Immature natural killer cell (primary cell): ENCODE data around the gene SMAP1. TPM values are rescaled to one million over a fixed set of nuclear protein-coding genes. Genes with fewer than 3 reads are reported as not detected.

Source experiments
- DNase-seq, 3 donors: peaks; one replicate each; pipeline ENCODE4 v3.0.0; 2022; ENCODE audit warnings: mixed read lengths in 1 of 3
- H3K27ac Mint-ChIP-seq, 6 donors: one replicate each; pipeline ENCODE4 v1.8.0; 2020; ENCODE audit warnings: mixed read lengths in 6 of 6, mild to moderate bottlenecking in 5 of 6, inconsistent platforms in 4 of 6, moderate library complexity in 3 of 6
- H3K27me3 Mint-ChIP-seq, 3 donors: one replicate each; pipeline ENCODE4 v1.8.0; 2020 to 2021; ENCODE audit warnings: low read depth in 3 of 3, mild to moderate bottlenecking in 3 of 3, mixed read lengths in 3 of 3, moderate library complexity in 3 of 3, inconsistent platforms in 1 of 3
- H3K36me3 Mint-ChIP-seq, 3 donors: one replicate each; pipeline ENCODE4 v1.8.0; 2020; ENCODE audit warnings: mixed read lengths in 3 of 3, inconsistent platforms in 2 of 3, mild to moderate bottlenecking in 2 of 3
- H3K4me1 Mint-ChIP-seq, 2 donors: one replicate each; pipeline ENCODE4 v1.8.0; 2020; ENCODE audit warnings: inconsistent platforms in 2 of 2, mild to moderate bottlenecking in 2 of 2, mixed read lengths in 2 of 2, moderate library complexity in 1 of 2
- H3K4me3 Mint-ChIP-seq, 5 donors: one replicate each; pipeline ENCODE4 v1.8.0; 2020; ENCODE audit warnings: mild to moderate bottlenecking in 5 of 5, mixed read lengths in 5 of 5, inconsistent platforms in 3 of 5, moderate library complexity in 3 of 5
- H3K9me3 Mint-ChIP-seq, 6 donors: one replicate each; pipeline ENCODE4 v1.8.0; 2020; ENCODE audit warnings: mild to moderate bottlenecking in 6 of 6, mixed read lengths in 6 of 6, inconsistent platforms in 4 of 6, moderate library complexity in 3 of 6
- polyA plus RNA-seq, 3 donors: library from polyadenylated mRNA; unstranded; fragments of 300-500 nt; fragmentation: Illumina TruSeq; gene quantifications; one replicate each; pipeline ENCODE4 v1.2.3, GENCODE V29; 2021

SMAP1 gene
- polyA plus RNA-seq, 3 donors from 2014 or later = 20.3 to 34.0 (median 20.6) TPM

DNA sequence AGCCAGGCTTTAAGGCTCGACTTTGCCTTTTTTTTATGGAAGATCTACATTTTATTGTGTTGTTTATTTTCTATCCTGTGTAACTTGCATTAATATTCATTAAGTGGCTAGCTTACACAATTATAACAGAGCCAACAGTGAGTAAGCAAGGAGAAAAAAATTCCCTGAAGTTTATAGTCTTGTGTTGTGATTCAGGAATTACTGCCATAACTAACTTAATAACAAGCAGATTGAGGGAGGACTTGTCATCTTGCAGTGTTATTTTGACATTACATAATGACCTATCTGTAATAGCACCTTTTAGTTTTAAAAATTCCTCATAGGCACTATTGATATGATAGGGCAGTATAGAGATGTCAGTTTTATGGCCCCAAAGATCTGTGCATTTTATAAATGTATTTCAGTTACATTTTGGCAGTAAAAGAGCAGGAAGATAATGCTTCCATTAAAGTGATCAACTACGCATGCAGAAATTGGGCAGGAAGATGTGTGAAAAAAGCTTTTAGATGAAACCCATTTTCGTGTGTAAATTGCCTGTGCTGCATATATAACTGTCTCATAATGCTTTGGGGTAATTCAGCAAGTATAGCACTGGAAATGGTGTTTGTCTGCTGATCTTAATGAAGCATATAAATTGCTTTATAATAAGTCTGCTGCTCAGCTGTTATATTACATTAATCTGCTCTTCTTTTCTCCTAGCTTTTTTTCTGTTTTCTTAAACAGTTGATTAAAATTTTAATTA lies 123.0 kb downstream of the SMAP1 start:
- peak overlapping the region in 1 of 6 donors; percentile 30 for H3K27ac Mint-ChIP-seq
- H3K27me3 Mint-ChIP-seq = peaks cover 0 to 3% (median 0%) of the 10 kb centered on the region in 3 donors
- H3K4me1 Mint-ChIP-seq = peaks cover 4 to 17% of the 10 kb centered on the region in 2 donors
- H3K9me3 Mint-ChIP-seq = peaks cover 0 to 3% (median under 1%) of the 10 kb centered on the region in 6 donors
- no peak overlapping the region for H3K4me3 Mint-ChIP-seq
- DNase-seq = no peak
- peaks cover 14 to 20% (median 15%) of the 10 kb centered on the region in 3 donors for H3K36me3 Mint-ChIP-seq

DNA sequence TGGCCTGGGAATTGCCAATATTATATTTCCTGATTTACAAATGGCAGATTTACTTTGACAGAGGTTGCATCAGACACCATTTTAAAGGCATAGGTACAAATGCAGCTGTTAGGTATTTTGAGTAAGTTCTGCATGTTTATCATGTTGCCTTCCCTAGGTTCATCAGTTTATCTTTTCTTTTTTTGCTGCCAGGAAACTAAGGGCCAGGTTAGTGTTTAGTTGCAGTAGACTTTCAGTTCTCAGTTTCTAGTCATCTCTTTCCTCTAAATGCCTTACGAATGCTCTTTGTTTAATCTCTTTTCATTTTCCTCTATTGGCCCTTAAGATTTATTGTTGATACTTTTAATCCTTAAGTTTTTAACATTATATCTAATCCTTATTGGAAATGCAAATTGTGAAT lies 129.9 kb downstream of the SMAP1 start:
- Mint-ChIP-seq H3K9me3 (peaks cover 0 to 3% (median 0%) of the 10 kb centered on the region in 6 donors), H3K27ac (peak overlapping the region in 1 of 6 donors; percentile 13), H3K4me3 (no peak overlapping the region), H3K36me3 (peaks cover 22 to 42% (median 39%) of the 10 kb centered on the region in 3 donors), H3K27me3 (peaks cover 0 to 3% (median 0%) of the 10 kb centered on the region in 3 donors), H3K4me1 (peaks cover 18 to 49% of the 10 kb centered on the region in 2 donors)
- DNase-seq = no peak

GRCh38 chr6:70806086-70806485 lies 138.4 kb downstream of the SMAP1 start:
- H3K9me3 Mint-ChIP-seq = peaks cover 0 to 5% (median 0%) of the 10 kb centered on the region in 6 donors
- H3K27me3 Mint-ChIP-seq = peaks cover 0 to 5% (median 2%) of the 10 kb centered on the region in 3 donors
- H3K4me3 Mint-ChIP-seq = no peak overlapping the region
- peaks cover 26 to 47% of the 10 kb centered on the region in 2 donors for H3K4me1 Mint-ChIP-seq
- DNase-seq = no peak
- peaks cover 1 to 45% (median 43%) of the 10 kb centered on the region in 3 donors for H3K36me3 Mint-ChIP-seq
- H3K27ac Mint-ChIP-seq = no peak overlapping the region

- no peak for DNase-seq
- Mint-ChIP-seq H3K27me3 (no peaks in the 10 kb centered on the region), H3K4me1 (no peaks in the 10 kb centered on the region), H3K36me3 (peaks cover 0 to 10% (median 0%) of the 10 kb centered on the region in 3 donors), H3K4me3 (no peak overlapping the region), H3K9me3 (no peaks in the 10 kb centered on the region), H3K27ac (no peak overlapping the region)
Measured at GRCh38 chr6:70811788-70812187, 144.1 kb downstream of the SMAP1 start.

GRCh38 chr6:70813885-70814284 lies 146.2 kb downstream of the SMAP1 start:
- Mint-ChIP-seq H3K9me3 (no peaks in the 10 kb centered on the region), H3K4me1 (no peaks in the 10 kb centered on the region), H3K36me3 (peaks cover 0 to 7% (median 0%) of the 10 kb centered on the region in 3 donors), H3K4me3 (no peak overlapping the region), H3K27ac (no peak overlapping the region), H3K27me3 (no peaks in the 10 kb centered on the region)
- no peak for DNase-seq

GRCh38 chr6:70819646-70820045 lies 152.0 kb downstream of the SMAP1 start:
- H3K36me3 Mint-ChIP-seq = peaks cover 7 to 15% (median 15%) of the 10 kb centered on the region in 3 donors

DNA sequence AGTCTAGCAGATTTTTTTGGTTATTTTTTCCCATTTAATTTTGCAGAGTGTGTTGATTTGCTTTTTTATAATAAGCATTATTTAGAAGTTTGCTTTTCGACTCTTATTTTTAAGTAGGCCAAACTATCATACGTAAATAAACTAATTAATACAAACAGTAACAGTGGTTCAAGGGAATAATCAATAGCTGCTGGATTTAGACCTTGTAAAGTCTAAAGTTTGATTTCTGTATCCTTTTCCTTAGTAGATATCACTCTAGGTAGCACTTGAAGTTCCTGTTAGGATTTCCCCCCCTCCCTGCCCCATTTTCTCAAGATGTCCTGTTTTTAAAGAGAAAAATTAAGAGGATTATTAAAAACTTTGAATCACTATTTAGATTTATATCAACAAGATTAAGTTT lies 153.1 kb downstream of the SMAP1 start:
- peaks cover 2 to 8% of the 10 kb centered on the region in 2 donors for H3K4me1 Mint-ChIP-seq
- no peak for DNase-seq
- H3K27ac Mint-ChIP-seq = no peak overlapping the region
- H3K36me3 Mint-ChIP-seq = peaks cover 7 to 15% (median 15%) of the 10 kb centered on the region in 3 donors
- peaks cover 0 to 9% (median 5%) of the 10 kb centered on the region in 6 donors for H3K9me3 Mint-ChIP-seq
- H3K27me3 Mint-ChIP-seq = no peaks in the 10 kb centered on the region
- H3K4me3 Mint-ChIP-seq = no peak overlapping the region

More at GRCh38 chr6:70819646-70820045, 152.0 kb downstream of the SMAP1 start:
- DNase-seq = no peak
- no peaks in the 10 kb centered on the region for H3K27me3 Mint-ChIP-seq
- H3K4me3 Mint-ChIP-seq = no peak overlapping the region
- H3K9me3 Mint-ChIP-seq = peaks cover 0 to 9% (median 5%) of the 10 kb centered on the region in 6 donors
- H3K4me1 Mint-ChIP-seq = peaks cover 2 to 8% of the 10 kb centered on the region in 2 donors
- no peak overlapping the region for H3K27ac Mint-ChIP-seq

DNA sequence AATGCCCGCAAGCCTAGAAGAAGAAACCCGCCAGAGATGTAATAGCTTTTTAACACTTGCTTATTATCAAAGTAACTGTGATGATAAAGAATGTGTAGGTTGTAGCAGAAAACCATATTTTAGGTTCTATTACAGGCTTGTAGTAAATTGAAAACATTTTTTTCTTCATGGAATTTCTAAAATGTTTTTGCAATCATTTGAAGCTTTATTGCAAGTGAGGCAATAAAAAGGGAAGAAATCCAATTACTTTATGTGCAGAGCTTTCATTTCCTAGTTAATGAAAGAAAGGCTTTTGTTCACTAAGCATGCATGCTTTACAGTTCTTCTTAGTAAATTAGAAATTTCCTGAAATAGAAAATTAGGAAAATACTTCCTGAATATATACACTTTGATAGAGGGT lies 154.1 kb downstream of the SMAP1 start:
- Mint-ChIP-seq H3K4me1 (peaks cover 2 to 8% of the 10 kb centered on the region in 2 donors), H3K36me3 (peaks cover 7 to 15% (median 15%) of the 10 kb centered on the region in 3 donors), H3K4me3 (no peak overlapping the region), H3K9me3 (peaks cover 0 to 9% (median 5%) of the 10 kb centered on the region in 6 donors), H3K27ac (no peak overlapping the region), H3K27me3 (no peaks in the 10 kb centered on the region)
- DNase-seq = no peak

- no peak for DNase-seq
- Mint-ChIP-seq H3K27ac (no peak overlapping the region), H3K36me3 (peaks cover 7 to 15% (median 15%) of the 10 kb centered on the region in 3 donors), H3K4me1 (peaks cover 5 to 25% of the 10 kb centered on the region in 2 donors), H3K9me3 (peaks cover 0 to 9% (median 5%) of the 10 kb centered on the region in 6 donors), H3K27me3 (no peaks in the 10 kb centered on the region), H3K4me3 (no peak overlapping the region)
Measured at GRCh38 chr6:70823651-70824050, 156.0 kb downstream of the SMAP1 start.

DNA sequence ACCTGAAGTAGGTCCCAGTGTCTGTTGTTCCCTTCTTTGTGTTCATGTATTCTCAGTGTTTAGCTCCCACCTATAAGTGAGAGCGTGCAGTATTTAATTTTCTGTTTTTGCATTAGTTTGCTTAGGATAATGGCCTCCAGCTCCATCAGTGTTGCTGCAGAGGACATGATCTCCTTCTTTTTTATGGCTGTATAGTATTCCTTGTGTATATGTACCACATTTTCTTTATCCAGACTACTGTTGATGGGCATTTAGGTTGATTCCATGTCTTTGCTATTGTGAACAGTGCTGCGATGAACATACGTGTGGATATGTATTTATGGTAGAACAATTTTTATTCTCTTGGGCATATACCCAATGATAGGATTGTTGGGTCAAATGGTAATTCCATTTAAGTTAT lies 163.7 kb downstream of the SMAP1 start:
- Mint-ChIP-seq H3K36me3 (peaks cover 0 to 13% (median 0%) of the 10 kb centered on the region in 3 donors), H3K4me3 (no peak overlapping the region), H3K27ac (no peak overlapping the region), H3K9me3 (no peaks in the 10 kb centered on the region), H3K27me3 (no peaks in the 10 kb centered on the region), H3K4me1 (peaks cover 3 to 25% of the 10 kb centered on the region in 2 donors)
- DNase-seq = no peak

- Mint-ChIP-seq H3K27me3 (peaks cover 0 to 1% (median 0%) of the 10 kb centered on the region in 3 donors), H3K4me3 (no peak overlapping the region), H3K9me3 (no peaks in the 10 kb centered on the region), H3K36me3 (peaks cover 4 to 18% (median 5%) of the 10 kb centered on the region in 3 donors), H3K4me1 (peaks cover 0 to 20% of the 10 kb centered on the region in 2 donors), H3K27ac (no peak overlapping the region)
- DNase-seq = no peak
Measured at GRCh38 chr6:70834520-70834919, 166.8 kb downstream of the SMAP1 start.

DNA sequence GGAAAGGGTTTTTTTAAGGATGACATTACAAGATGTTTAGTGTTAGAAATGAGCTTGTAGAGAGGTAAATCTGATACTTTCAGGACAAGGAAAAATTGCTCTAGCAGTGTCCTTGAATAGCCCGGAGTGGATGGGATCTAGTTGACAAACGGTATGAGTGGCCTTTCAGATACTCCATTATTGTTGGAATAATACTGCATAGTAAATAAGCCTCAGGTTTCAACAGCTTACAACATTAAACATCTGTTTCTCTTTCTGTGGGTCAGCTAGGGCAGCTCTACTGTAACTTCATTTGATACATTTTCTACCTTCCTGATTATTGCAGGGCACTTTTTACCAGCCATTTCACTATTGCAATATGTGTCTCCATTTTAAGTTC lies 171.2 kb downstream of the SMAP1 start:
- Mint-ChIP-seq H3K27ac (peak overlapping the region in 2 of 6 donors; percentile 2 to 55), H3K4me1 (peaks cover 10 to 40% of the 10 kb centered on the region in 2 donors), H3K4me3 (no peak overlapping the region), H3K27me3 (peaks cover 0 to 1% (median 0%) of the 10 kb centered on the region in 3 donors), H3K9me3 (no peaks in the 10 kb centered on the region), H3K36me3 (peaks cover 4 to 10% (median 5%) of the 10 kb centered on the region in 3 donors)
- no peak for DNase-seq

GRCh38 chr6:70839286-70840266 lies 171.9 kb downstream of the SMAP1 start:
- Mint-ChIP-seq H3K27ac (peak overlapping the region in 2 of 6 donors; percentile 23 to 36), H3K27me3 (peaks cover 0 to 1% (median 0%) of the 10 kb centered on the region in 3 donors), H3K4me1 (peaks cover 10 to 38% of the 10 kb centered on the region in 2 donors), H3K9me3 (no peaks in the 10 kb centered on the region), H3K36me3 (peaks cover 4 to 10% (median 5%) of the 10 kb centered on the region in 3 donors), H3K4me3 (no peak overlapping the region)
- no peak for DNase-seq
